DMS 273 treated with DMSO at 0.1 percent for 48 hours (cell line): Measurements from ENCODE around the gene BTAF1.
"Not testable (repeated sequence)": the region's sequence is repeated elsewhere in the genome, so short reads cannot be mapped to it uniquely, and the experiment has no call there.

Experiments
- DNase-seq: peaks from one replicate; lab custom pipeline; 2025; lab: John Stamatoyannopoulos, UW

BTAF1 gene

DNA sequence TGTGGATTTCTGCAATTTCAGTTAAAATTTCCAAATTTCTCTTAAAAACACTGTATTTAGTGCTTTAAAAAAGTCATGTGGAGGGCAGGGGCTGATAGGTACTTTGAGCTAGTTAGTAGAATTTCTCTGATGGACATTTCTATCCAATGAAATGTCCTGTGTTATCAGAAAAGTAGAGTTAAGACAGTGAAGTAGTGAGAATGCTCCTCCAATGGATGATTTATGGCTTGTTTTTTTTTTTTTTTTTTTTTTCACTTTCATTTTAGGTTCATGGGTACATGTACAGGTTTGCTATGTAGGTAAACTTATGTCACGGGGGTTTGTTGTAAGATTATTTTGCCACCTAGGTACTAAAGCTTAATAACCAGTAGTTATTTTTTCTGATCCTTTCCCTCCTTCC is 55.0 kb downstream of the BTAF1 start:
- DNase-seq, result no peak

DNA sequence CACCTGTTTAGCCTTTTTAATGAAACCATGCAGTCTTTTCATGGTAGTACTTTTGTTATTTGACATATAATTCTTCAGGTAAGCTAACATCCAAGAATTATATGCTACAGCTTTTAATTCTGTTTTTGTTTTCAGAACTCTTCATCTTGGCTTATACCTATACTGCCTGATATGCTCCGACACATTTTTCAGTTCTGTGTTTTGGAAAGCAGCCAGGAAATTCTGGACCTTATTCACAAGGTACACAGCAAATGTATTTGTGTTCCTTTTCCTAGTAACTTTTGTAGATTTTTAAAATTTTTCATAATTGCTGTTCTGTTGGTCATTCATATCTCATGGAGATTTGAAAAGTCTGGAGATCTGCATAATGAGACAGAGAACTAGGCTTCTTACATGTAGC is 56.7 kb downstream of the BTAF1 start:
- no peak for DNase-seq

DNA sequence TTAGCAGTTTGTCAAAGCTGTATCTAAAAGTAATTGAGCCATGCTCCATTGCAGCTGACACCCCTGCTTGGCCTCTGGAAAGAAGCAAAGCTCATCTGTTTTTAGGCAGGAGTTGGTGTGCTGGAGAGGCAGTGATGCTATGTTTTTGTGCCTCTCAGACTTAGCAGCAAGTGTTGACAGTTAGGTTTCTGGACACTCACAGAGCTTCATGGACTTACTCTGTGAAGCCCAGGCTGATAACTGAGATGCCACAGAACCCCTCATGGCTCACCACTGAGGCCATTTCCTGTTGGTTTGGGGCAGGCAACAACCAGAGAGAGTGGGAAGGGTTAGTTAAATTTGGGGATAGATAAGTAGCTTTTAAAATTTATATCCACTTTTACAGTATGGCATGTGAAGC is 59.8 kb downstream of the BTAF1 start:
- DNase-seq, result no peak

- DNase-seq, result no peak
These were observed 63.9 kb downstream of the BTAF1 start for GRCh38 chr10:91987397-91988037.

DNA sequence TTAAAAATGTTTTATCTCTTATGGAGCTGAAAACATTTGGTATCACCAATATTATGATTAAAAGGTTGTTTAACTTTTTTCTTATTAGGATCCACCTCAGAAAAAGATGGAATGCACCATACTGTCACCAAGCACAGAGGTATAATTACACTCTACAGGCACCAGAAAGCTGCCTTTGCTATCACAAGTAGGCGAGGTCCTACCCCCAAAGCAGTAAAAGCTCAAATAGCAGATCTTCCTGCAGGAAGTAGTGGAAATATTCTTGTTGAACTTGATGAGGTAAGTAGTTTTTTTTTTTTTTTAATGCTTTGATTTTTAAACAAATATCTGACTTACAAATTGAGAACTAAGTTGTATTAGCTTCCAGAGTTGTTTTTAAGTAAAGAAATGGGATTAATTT is 68.5 kb downstream of the BTAF1 start:
- DNase-seq, result no peak

- no peak for DNase-seq
These were observed 72.7 kb downstream of the BTAF1 start for GRCh38 chr10:91996266-91996665.

DNA sequence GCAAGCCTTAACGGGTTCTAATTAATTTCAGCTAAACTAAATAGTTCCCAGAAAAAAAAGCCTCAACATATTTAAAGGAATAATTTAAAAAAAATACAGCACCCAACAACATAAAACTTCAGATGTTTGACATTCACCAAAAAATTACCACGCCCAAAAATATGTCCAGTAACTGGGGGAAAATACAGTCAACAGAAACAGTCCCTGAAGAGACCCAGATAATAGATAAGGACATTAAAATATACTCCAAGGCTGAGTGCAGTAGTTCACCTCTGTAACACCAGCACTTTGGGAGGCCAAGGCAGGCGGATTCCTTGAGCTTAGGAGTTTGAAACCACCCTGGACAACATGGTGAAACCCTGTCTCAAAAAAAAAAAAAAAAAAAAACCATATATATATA is 78.0 kb downstream of the BTAF1 start:
- DNase-seq, result no peak

- DNase-seq, result no peak
These were observed 78.4 kb downstream of the BTAF1 start for GRCh38 chr10:92001995-92002394.

- DNase-seq, result no peak
These were observed 79.7 kb downstream of the BTAF1 start for GRCh38 chr10:92003258-92003657.

DNA sequence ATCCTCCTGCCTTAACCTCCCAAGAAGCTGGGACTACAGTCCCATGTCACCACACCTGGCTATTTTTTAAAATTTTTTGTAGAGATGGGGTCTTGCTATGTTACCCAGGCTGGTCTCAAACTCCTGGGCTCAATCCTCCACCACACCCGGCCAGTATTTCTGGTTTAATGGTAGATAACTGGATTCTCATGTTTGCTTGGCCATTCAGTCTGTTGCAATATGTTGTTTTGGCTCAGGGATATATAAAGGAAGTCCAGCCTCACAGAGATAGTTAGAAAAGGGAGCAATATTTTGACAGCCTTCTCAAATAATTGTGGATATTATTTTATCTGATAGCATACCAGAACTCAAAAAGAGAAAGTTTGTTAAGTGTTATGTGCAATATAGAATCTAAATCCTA is 82.4 kb downstream of the BTAF1 start:
- DNase-seq, result no peak

- no peak for DNase-seq
These were observed 85.9 kb downstream of the BTAF1 start for GRCh38 chr10:92009445-92009844.

DNA sequence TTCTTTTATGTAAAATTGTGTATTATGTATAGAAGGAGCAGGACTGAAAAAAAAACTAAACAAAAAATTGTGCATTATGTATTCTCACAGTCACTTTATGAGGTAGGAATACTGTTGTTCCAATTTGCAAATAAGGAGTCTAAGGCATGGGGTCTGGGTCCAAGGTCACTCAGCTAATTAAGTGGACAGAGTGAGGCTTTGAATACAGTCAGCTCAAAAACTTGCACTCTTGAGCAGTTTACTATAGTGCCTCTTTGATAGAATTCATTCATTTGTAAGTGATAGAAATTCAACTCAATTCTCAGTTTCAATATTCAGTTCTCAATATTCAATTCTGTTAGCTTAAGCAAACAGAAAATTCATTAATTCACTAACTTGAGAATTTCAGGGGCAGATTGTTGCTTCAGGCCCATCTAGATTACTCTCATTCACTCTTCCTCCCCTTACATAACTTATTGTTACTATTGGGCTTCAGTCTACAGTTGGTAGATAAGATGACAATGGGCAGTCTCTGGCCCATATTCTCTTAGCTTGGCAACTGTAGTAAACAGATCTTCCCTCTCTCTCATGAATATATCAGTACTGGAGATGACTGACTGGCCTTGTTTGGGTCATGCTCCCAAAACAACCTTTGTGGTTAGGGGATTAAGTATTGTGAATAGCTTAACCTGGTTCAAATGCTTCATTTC is 86.6 kb downstream of the BTAF1 start:
- DNase-seq, result no peak

GRCh38 chr10:92011560-92012214 is 88.1 kb downstream of the BTAF1 start:
- no peak for DNase-seq

GRCh38 chr10:92014620-92015019 is 91.0 kb downstream of the BTAF1 start:
- DNase-seq, result no peak

GRCh38 chr10:92024700-92025099 is 101.1 kb downstream of the BTAF1 start:
- DNase-seq, result no peak

GRCh38 chr10:92025340-92025739 is 101.8 kb downstream of the BTAF1 start:
- not testable (repeated sequence) for DNase-seq

- no peak for DNase-seq
These were observed 103.6 kb downstream of the BTAF1 start for GRCh38 chr10:92027141-92027540.

GRCh38 chr10:92031580-92031979 is 108.0 kb downstream of the BTAF1 start:
- no peak for DNase-seq

DNA sequence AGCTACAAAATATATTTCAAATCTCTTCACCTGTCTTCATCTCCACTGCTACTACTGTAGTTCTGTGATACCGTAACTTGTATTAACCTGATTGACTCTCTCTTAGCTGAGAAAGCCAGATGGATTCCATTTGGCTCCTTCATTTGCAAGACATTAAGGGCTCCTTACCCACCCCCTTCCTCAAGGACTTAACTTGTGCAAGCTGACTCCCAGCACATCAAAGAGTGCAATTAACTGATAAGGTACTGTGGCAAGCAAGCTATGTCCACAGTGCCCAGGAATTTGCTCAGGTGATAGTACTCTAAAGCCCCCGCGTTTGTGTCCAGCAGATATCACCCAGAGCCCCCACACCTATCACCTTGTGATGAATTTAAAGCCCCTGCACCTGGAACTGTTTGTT is 109.5 kb downstream of the BTAF1 start:
- not testable (repeated sequence) for DNase-seq

- no peak for DNase-seq
These were observed 115.4 kb downstream of the BTAF1 start for GRCh38 chr10:92038949-92039348.

DNA sequence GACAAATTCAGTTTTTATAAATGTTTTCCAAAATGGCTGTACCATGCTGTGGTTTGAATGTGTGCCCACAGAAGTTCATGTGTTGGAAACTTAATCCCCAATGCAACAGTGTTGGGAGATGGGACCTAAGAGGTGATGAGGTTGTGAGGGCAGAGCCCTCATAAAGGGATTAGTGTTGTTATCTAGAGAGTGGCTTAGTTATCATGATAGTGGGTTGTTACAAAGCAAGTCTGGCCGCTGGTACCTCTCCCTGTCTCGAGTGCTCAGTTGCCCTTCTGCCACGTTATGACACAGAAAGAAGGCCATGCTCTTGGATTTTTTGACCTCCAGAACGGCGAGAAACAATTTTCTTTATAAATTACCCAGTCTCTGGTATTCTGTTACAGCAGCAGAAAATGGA is 119.0 kb downstream of the BTAF1 start:
- no peak for DNase-seq

- no peak for DNase-seq
These were observed 122.1 kb downstream of the BTAF1 start for GRCh38 chr10:92045641-92046106.

GRCh38 chr10:92047215-92047614 is 123.6 kb downstream of the BTAF1 start:
- no peak for DNase-seq
